CD14-positive monocyte (primary cell): ENCODE data around the gene CAMKK1. TPM values are rescaled to one million over a fixed set of nuclear protein-coding genes. Genes with fewer than 3 reads are reported as not detected.

Experiments
- DNase-seq, 3 donors: peaks; one replicate each; pipeline ENCODE4 v3.0.0-alpha.2; 2011 to 2022
- H2AFZ ChIP-seq: 2 replicates; pipeline ENCODE4 v1.6.0; 2012; ENCODE audit warnings: mild to moderate bottlenecking, low read depth, low read length, inconsistent platforms; ENCODE audit not compliant: insufficient read depth, poor library complexity, severe bottlenecking
- H3K27ac ChIP-seq, 2 donors: 1 replicate in 1 of 2; 2 replicates in 1 of 2; pipeline ENCODE4 v1.5.1; 2012 to 2013; ENCODE audit warnings: low read length in 2 of 2, control low read depth in 1 of 2, inconsistent platforms in 1 of 2, low read depth in 1 of 2, mild to moderate bottlenecking in 1 of 2
- H3K27me3 ChIP-seq, 2 donors: one replicate each; pipeline versions ENCODE4 v1.6.0 to v1.6.1; 2011 to 2013; ENCODE audit warnings: low read length in 2 of 2; ENCODE audit not compliant: control insufficient read depth in 2 of 2, insufficient read depth in 2 of 2
- H3K36me3 ChIP-seq, 2 donors: replicated peaks in 1 of 2; 1 replicate in 1 of 2; 2 replicates in 1 of 2; pipeline versions ENCODE4 v1.5.1 to v1.6.1; 2012 to 2013; ENCODE audit warnings: low read length in 2 of 2, control low read depth in 1 of 2, inconsistent platforms in 1 of 2, mild to moderate bottlenecking in 1 of 2; ENCODE audit not compliant: insufficient read depth in 2 of 2, control insufficient read depth in 1 of 2
- H3K4me1 ChIP-seq, 2 donors: 1 replicate in 1 of 2; 2 replicates in 1 of 2; pipeline versions ENCODE4 v1.5.1 to v1.6.1; 2012 to 2013; ENCODE audit warnings: low read length in 2 of 2, control low read depth in 1 of 2, inconsistent platforms in 1 of 2, mild to moderate bottlenecking in 1 of 2, moderate library complexity in 1 of 2; ENCODE audit not compliant: insufficient read depth in 2 of 2, control insufficient read depth in 1 of 2
- H3K4me2 ChIP-seq: replicated peaks from 2 replicates; pipeline ENCODE3; 2012; ENCODE audit warnings: low read length, moderate library complexity, mild to moderate bottlenecking; ENCODE audit not compliant: poor library complexity, severe bottlenecking; ENCODE audit errors: extremely low read depth
- H3K4me3 ChIP-seq, 3 experiments: fragments of 200-600 bp in 1 of 3; sonication (generic) in 1 of 3; replicated peaks in 1 of 3; 1 replicate in 2 of 3; 2 replicates in 1 of 3; pipeline ENCODE4 v1.5.1; 2011 to 2013; ENCODE audit warnings: low read length in 3 of 3, mild to moderate bottlenecking in 3 of 3, control low read depth in 2 of 3, low read depth in 2 of 3, inconsistent platforms in 1 of 3, moderate library complexity in 1 of 3
- H3K79me2 ChIP-seq: 2 replicates; pipeline ENCODE4 v1.6.0; 2012; ENCODE audit warnings: mild to moderate bottlenecking, control low read depth, inconsistent platforms, low read length, moderate library complexity; ENCODE audit not compliant: insufficient read depth
- H3K9ac ChIP-seq: 2 replicates; pipeline ENCODE4 v1.6.0; 2017; ENCODE audit warnings: low read length, mild to moderate bottlenecking; ENCODE audit not compliant: insufficient read depth, poor library complexity, severe bottlenecking
- H3K9me3 ChIP-seq, 2 donors: replicated peaks in 1 of 2; 1 replicate in 1 of 2; 2 replicates in 1 of 2; pipeline versions ENCODE4 v1.5.1 to v1.6.1; 2012 to 2013; ENCODE audit warnings: low read length in 2 of 2, control low read depth in 1 of 2; ENCODE audit not compliant: control insufficient read depth in 1 of 2, insufficient read depth in 1 of 2
- H4K20me1 ChIP-seq: 2 replicates; pipeline ENCODE4 v1.6.0; 2012; ENCODE audit warnings: mild to moderate bottlenecking, low read length, control low read depth, moderate library complexity; ENCODE audit not compliant: insufficient read depth
- H3K27ac Mint-ChIP-seq, 7 donors: one replicate each; pipeline ENCODE4 v1.8.0; 2020; ENCODE audit warnings: mild to moderate bottlenecking in 7 of 7, mixed read lengths in 7 of 7, moderate library complexity in 6 of 7, inconsistent platforms in 2 of 7
- H3K27me3 Mint-ChIP-seq, 3 donors: one replicate each; pipeline ENCODE4 v1.8.0; 2021 to 2022; ENCODE audit warnings: low read depth in 3 of 3, mild to moderate bottlenecking in 3 of 3, mixed read lengths in 3 of 3, moderate library complexity in 3 of 3, inconsistent platforms in 1 of 3
- H3K36me3 Mint-ChIP-seq, 2 donors: one replicate each; pipeline ENCODE4 v1.8.0; 2020; ENCODE audit warnings: mixed read lengths in 2 of 2, inconsistent platforms in 1 of 2, mild to moderate bottlenecking in 1 of 2
- H3K4me1 Mint-ChIP-seq: one replicate; pipeline ENCODE4 v1.8.0; 2020; ENCODE audit warnings: mild to moderate bottlenecking, mixed read lengths
- H3K4me3 Mint-ChIP-seq, 2 donors: one replicate each; pipeline ENCODE4 v1.8.0; 2020; ENCODE audit warnings: mild to moderate bottlenecking in 2 of 2, mixed read lengths in 2 of 2, moderate library complexity in 1 of 2
- H3K9me3 Mint-ChIP-seq, 7 donors: one replicate each; pipeline ENCODE4 v1.8.0; 2020 to 2022; ENCODE audit warnings: mixed read lengths in 7 of 7, mild to moderate bottlenecking in 6 of 7, moderate library complexity in 6 of 7, inconsistent platforms in 2 of 7
- WGBS: methylation state at CpG from one replicate; pipeline ENCODE4 v1.1.5; 2013; ENCODE audit warnings: missing lambda C conversion rate; ENCODE audit not compliant: insufficient coverage; 5-methylcytosine and 5-hydroxymethylcytosine counted together
- intact Hi-C, 2 donors: fragments of 100-400 bp; cut with micrococcal nuclease; formaldehyde crosslinking; loops; one replicate each; pipeline versions ENCODE4 v1.15.0 to v1.15.1; 2023
- polyA plus RNA-seq, 3 donors: library from polyadenylated mRNA; depleted of rRNA in 1 of 3; unstranded in 2 of 3; stranded (reverse) in 1 of 3; fragments of 300-500 nt in 2 of 3; fragments of >200 nt in 1 of 3; fragmentation: Illumina TruSeq in 2 of 3; gene quantifications; 1 replicate in 2 of 3; 2 replicates in 1 of 3; pipeline ENCODE4 v1.2.3, GENCODE V29; 2012 to 2021
- TF ChIP-seq, protein P1 (sequence below): fragments of 200-600 bp; IDR thresholded peaks from one replicate; pipeline ENCODE4 v1.8.0; 2022; ENCODE audit warnings: antibody characterized with exemption, mild to moderate bottlenecking

Gene CAMKK1
- polyA plus RNA-seq, 3 donors, result 0.74 to 24.1 (median 1.5) TPM

DNA sequence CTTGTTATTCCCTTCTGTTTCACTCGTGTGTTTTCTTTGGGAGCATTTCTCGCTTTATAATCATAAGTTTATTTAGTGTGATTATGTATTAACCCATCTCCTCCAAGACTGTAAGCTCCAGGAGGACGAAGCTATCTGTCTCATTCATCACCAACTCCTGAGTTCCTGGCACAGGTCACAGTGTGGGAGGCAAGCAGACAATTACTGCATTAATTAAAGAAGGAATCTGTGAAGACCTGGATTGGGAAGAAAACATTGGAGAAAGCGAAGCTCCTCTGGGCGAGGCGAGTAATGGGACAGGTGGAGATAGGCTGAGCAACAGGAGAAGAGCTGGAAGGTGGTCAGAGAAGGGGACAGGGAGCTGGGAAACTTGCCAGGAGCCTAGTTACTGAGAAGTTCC, 7.8 kb upstream of the CAMKK1 start:
- intact Hi-C loops, result no loop called here
- H3K9me3 Mint-ChIP-seq, result no peaks in the 10 kb centered on the region
- peaks cover 29% of the 10 kb centered on the region for H4K20me1 ChIP-seq
- DNase-seq, result no peak
- no peaks in the 10 kb centered on the region for H3K9me3 ChIP-seq
- H3K27ac ChIP-seq, result no peak overlapping the region
- H3K27me3 ChIP-seq, result no peaks in the 10 kb centered on the region
- H3K4me2 ChIP-seq, result no peak overlapping the region
- H3K79me2 ChIP-seq, result peaks cover under 1% of the 10 kb centered on the region
- H3K9ac ChIP-seq, result no peak overlapping the region
- peaks cover 6 to 7% of the 10 kb centered on the region in 2 donors for H3K4me1 ChIP-seq
- no peak overlapping the region for H2AFZ ChIP-seq
- H3K4me3 Mint-ChIP-seq, result no peak overlapping the region
- H3K36me3 Mint-ChIP-seq, result peaks cover 36 to 90% of the 10 kb centered on the region in 2 donors
- peaks cover 0 to 3% (median 0%) of the 10 kb centered on the region in 3 donors for H3K27me3 Mint-ChIP-seq
- no peak overlapping the region for H3K4me3 ChIP-seq
- WGBS, result 95% methylated on average over 3 of the region's 6 CpGs
- H3K27ac Mint-ChIP-seq, result peak overlapping the region in 2 of 7 donors; percentile 42 to 55
- peaks cover 5% of the 10 kb centered on the region for H3K4me1 Mint-ChIP-seq
- TF ChIP-seq, protein P1, sequence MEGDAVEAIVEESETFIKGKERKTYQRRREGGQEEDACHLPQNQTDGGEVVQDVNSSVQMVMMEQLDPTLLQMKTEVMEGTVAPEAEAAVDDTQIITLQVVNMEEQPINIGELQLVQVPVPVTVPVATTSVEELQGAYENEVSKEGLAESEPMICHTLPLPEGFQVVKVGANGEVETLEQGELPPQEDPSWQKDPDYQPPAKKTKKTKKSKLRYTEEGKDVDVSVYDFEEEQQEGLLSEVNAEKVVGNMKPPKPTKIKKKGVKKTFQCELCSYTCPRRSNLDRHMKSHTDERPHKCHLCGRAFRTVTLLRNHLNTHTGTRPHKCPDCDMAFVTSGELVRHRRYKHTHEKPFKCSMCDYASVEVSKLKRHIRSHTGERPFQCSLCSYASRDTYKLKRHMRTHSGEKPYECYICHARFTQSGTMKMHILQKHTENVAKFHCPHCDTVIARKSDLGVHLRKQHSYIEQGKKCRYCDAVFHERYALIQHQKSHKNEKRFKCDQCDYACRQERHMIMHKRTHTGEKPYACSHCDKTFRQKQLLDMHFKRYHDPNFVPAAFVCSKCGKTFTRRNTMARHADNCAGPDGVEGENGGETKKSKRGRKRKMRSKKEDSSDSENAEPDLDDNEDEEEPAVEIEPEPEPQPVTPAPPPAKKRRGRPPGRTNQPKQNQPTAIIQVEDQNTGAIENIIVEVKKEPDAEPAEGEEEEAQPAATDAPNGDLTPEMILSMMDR, result no peak
- H3K36me3 ChIP-seq, result peaks cover 51 to 77% of the 10 kb centered on the region in 2 donors

DNA sequence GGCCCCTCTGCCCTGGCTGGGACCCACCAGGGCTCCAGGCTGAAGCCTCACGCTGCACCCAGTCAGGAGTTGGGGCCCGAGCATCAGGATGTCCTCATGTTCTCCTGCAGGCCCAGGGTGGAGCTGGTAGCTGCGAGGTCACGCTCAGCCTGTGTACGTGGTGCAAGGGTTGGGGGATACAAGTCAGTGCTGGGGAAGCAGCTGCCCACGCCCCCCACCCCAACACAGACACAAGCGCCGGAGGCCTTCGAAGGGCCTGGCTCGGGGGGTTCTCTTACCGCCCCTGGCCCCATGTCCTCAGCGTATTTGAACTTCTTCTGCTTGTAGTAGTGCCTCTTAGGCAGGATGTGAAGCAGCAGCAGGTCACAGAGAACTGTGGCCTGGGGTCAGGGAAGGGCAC, 4.9 kb upstream of the CAMKK1 start:
- TF ChIP-seq, protein P1, result no peak
- Mint-ChIP-seq H3K27me3 (peaks cover 0 to 3% (median 2%) of the 10 kb centered on the region in 3 donors), H3K4me3 (no peak overlapping the region), H3K27ac (peak overlapping the region in 2 of 7 donors; percentile 6 to 25), H3K9me3 (no peaks in the 10 kb centered on the region), H3K4me1 (peaks cover 27% of the 10 kb centered on the region), H3K36me3 (peaks cover 33 to 68% of the 10 kb centered on the region in 2 donors)
- no peak overlapping the region for H3K9ac ChIP-seq
- intact Hi-C loops, result no loop called here
- H3K4me2 ChIP-seq, result no peak overlapping the region
- DNase-seq, result no peak
- H4K20me1 ChIP-seq, result peaks cover under 1% of the 10 kb centered on the region
- no peaks in the 10 kb centered on the region for H3K9me3 ChIP-seq
- H3K4me1 ChIP-seq, result peaks cover 30 to 34% of the 10 kb centered on the region in 2 donors
- no peak overlapping the region for H3K27ac ChIP-seq
- no peak overlapping the region for H2AFZ ChIP-seq
- H3K36me3 ChIP-seq, result peaks cover 36 to 62% of the 10 kb centered on the region in 2 donors
- no peaks in the 10 kb centered on the region for H3K79me2 ChIP-seq
- no peak overlapping the region for H3K4me3 ChIP-seq
- H3K27me3 ChIP-seq, result no peaks in the 10 kb centered on the region
- 100% methylated on average over 5 of the region's 12 CpGs for WGBS
